ENCODE data around the gene ZBTB12. TPM values are rescaled to one million over a fixed set of nuclear protein-coding genes. Genes with fewer than 3 reads are reported as not detected.
"Not testable (repeated sequence)": the region's sequence is repeated elsewhere in the genome, so short reads cannot be mapped to it uniquely, and the experiment has no call there.

The ZBTB12 gene
- total RNA-seq, 1 donor = 3.6 TPM

DNA sequence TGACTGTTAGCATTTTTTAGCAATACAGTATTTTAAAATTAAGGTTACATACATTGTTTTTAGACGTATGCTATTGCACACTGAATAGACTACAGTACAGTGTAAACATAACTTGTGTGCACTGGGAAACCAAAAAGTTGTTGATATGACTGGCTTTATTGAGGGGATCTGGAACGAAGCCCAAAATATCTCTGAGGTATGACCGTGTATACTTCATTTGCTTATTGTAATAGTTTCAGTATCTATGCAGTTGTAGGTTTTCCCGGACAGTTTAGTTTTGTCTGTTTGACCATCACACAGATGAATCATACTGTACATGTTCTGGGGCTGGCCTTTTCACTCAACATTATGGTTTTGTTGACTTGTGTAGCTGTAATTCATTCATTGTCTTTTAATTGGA, 6.9 kb upstream of the ZBTB12 start:
- no peaks in the 10 kb centered on the region for H4K20me1 ChIP-seq (ENCODE audit: insufficient read depth, low read length)
- no peak overlapping the region for H3K27ac ChIP-seq (ENCODE audit: low read depth, low read length)
- H3K36me3 ChIP-seq (ENCODE audit: insufficient read depth, low read length) = no peaks in the 10 kb centered on the region
- H3K27me3 ChIP-seq (ENCODE audit: insufficient read depth, low read length) = peaks cover 3% of the 10 kb centered on the region
- no peaks in the 10 kb centered on the region for H3K79me2 ChIP-seq (ENCODE audit: insufficient read depth, low read length)
- no peak overlapping the region for H3K4me3 ChIP-seq (ENCODE audit: insufficient read depth, low read length)
- DNase-seq (ENCODE audit: insufficient read length, low spot score, missing footprints) = no peak
- H3K4me1 ChIP-seq (ENCODE audit: insufficient read depth, low read length) = peaks cover 26% of the 10 kb centered on the region
- TF ChIP-seq CTCF (IDR thresholded peaks at IDR 0.05; ENCODE audit: extremely low read depth, low read depth, low read length) = no peak
- no peak overlapping the region for H2AFZ ChIP-seq (ENCODE audit: low read length)
- no peaks in the 10 kb centered on the region for H3K9me3 ChIP-seq (ENCODE audit: low read depth, low read length)
- no peak overlapping the region for H3K4me2 ChIP-seq (ENCODE audit: insufficient read depth, low read length)

DNA sequence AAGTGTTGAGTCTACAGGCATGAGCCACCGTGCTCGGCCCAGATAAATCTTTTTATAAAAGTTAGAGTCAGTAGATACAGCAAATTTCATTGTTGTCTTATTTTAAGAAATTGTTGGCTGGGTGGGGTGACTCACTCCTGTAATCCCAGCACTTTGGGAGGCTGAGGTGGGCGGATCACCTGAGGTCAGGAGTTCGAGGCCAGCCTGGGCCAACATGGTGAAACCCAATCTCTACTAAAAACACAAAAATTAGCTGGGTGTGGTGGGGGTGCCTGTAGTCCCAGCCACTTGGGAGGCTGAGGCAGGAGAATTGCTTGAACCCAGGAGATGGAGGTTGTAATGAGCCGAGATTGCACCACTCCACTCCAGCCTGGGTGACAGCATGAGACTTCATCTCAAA, 6.4 kb upstream of the ZBTB12 start:
- not testable (repeated sequence) for H3K79me2 ChIP-seq (ENCODE audit: insufficient read depth, low read length); H3K36me3 ChIP-seq (ENCODE audit: insufficient read depth, low read length); H3K4me3 ChIP-seq (ENCODE audit: insufficient read depth, low read length); H3K27ac ChIP-seq (ENCODE audit: low read depth, low read length); H4K20me1 ChIP-seq (ENCODE audit: insufficient read depth, low read length); H3K4me2 ChIP-seq (ENCODE audit: insufficient read depth, low read length); H3K27me3 ChIP-seq (ENCODE audit: insufficient read depth, low read length); H3K9me3 ChIP-seq (ENCODE audit: low read depth, low read length); H2AFZ ChIP-seq (ENCODE audit: low read length); DNase-seq (ENCODE audit: insufficient read length, low spot score, missing footprints)
- peaks cover 26% of the 10 kb centered on the region for H3K4me1 ChIP-seq (ENCODE audit: insufficient read depth, low read length)

GRCh38 chr6:31907158-31907813, 5.4 kb upstream of the ZBTB12 start:
- Histone ChIP-seq H3K27ac (ENCODE audit: low read depth, low read length) (no peak overlapping the region), H3K79me2 (ENCODE audit: insufficient read depth, low read length) (no peaks in the 10 kb centered on the region), H4K20me1 (ENCODE audit: insufficient read depth, low read length) (no peaks in the 10 kb centered on the region), H2AFZ (ENCODE audit: low read length) (no peak overlapping the region), H3K4me3 (ENCODE audit: insufficient read depth, low read length) (no peak overlapping the region), H3K9me3 (ENCODE audit: low read depth, low read length) (no peaks in the 10 kb centered on the region), H3K4me1 (ENCODE audit: insufficient read depth, low read length) (peaks cover 33% of the 10 kb centered on the region), H3K4me2 (ENCODE audit: insufficient read depth, low read length) (peak overlapping the region; percentile 31), H3K36me3 (ENCODE audit: insufficient read depth, low read length) (no peaks in the 10 kb centered on the region), H3K27me3 (ENCODE audit: insufficient read depth, low read length) (peaks cover 3% of the 10 kb centered on the region)
- DNase-seq (ENCODE audit: insufficient read length, low spot score, missing footprints) = peak; percentile 77
- TF ChIP-seq CTCF (IDR thresholded peaks at IDR 0.05; ENCODE audit: extremely low read depth, low read depth, low read length) = no peak

DNA sequence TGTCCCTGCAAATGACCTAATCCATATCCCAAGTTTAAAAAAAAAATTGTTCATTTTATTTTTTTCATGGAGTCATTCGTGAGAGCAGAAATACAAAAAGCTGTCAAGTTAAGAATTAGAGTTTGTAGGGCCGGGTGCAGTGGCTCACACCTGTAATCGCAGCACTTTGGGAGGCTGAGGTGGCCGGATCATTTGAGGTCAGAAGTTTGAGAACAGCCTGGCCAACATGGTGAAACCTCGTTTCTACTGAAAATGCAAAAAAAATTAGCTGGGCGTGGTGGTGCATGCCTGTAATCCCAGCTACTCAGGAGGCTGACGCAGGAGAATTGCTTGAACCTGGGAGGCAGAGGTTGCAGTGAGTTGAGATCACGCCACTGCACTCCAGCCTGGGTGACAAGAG, 4.8 kb upstream of the ZBTB12 start:
- not testable (repeated sequence) for H3K4me3 ChIP-seq (ENCODE audit: insufficient read depth, low read length); H3K9me3 ChIP-seq (ENCODE audit: low read depth, low read length); H3K36me3 ChIP-seq (ENCODE audit: insufficient read depth, low read length); H4K20me1 ChIP-seq (ENCODE audit: insufficient read depth, low read length); H3K79me2 ChIP-seq (ENCODE audit: insufficient read depth, low read length); H3K27me3 ChIP-seq (ENCODE audit: insufficient read depth, low read length); H2AFZ ChIP-seq (ENCODE audit: low read length); H3K4me2 ChIP-seq (ENCODE audit: insufficient read depth, low read length); DNase-seq (ENCODE audit: insufficient read length, low spot score, missing footprints); H3K27ac ChIP-seq (ENCODE audit: low read depth, low read length)
- H3K4me1 ChIP-seq (ENCODE audit: insufficient read depth, low read length) = peaks cover 34% of the 10 kb centered on the region

DNA sequence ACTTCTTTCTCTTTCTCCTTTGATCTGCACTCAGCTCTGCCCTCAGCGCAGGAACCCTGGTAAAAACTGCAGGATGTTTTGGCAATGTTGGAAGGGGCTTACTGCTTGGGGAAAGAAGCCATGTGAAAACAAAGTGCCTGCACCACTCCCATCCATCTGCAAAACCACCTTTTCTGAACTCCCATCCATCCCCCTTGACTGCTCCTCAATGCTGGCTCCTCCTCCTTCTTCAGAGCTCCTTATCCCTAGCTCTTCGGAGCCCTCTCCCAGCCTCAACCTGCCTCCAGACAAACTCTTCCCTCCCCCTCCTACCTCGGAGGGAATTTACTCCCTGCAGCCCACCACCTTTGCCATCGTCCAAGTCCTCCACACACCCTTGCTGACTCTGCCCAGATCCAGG, 4.2 kb upstream of the ZBTB12 start:
- no peak overlapping the region for H3K27ac ChIP-seq (ENCODE audit: low read depth, low read length)
- H3K9me3 ChIP-seq (ENCODE audit: low read depth, low read length) = no peaks in the 10 kb centered on the region
- TF ChIP-seq CTCF (IDR thresholded peaks at IDR 0.05; ENCODE audit: extremely low read depth, low read depth, low read length) = no peak
- H2AFZ ChIP-seq (ENCODE audit: low read length) = no peak overlapping the region
- H3K27me3 ChIP-seq (ENCODE audit: insufficient read depth, low read length) = peaks cover 3% of the 10 kb centered on the region
- peaks cover 33% of the 10 kb centered on the region for H3K4me1 ChIP-seq (ENCODE audit: insufficient read depth, low read length)
- H3K4me3 ChIP-seq (ENCODE audit: insufficient read depth, low read length) = no peak overlapping the region
- no peaks in the 10 kb centered on the region for H3K36me3 ChIP-seq (ENCODE audit: insufficient read depth, low read length)
- no peak for DNase-seq (ENCODE audit: insufficient read length, low spot score, missing footprints)
- no peaks in the 10 kb centered on the region for H4K20me1 ChIP-seq (ENCODE audit: insufficient read depth, low read length)
- no peak overlapping the region for H3K4me2 ChIP-seq (ENCODE audit: insufficient read depth, low read length)
- H3K79me2 ChIP-seq (ENCODE audit: insufficient read depth, low read length) = no peaks in the 10 kb centered on the region

Measured in osteoblast (primary cell).